Loucy (cell line): ENCODE measurements around the gene MMUT.
"Not testable (repeated sequence)": the region's sequence is repeated elsewhere in the genome, so short reads cannot be mapped to it uniquely, and the experiment has no call there.

Experiments
- EZH2phosphoT487 ChIP-seq: fragments of 200-600 bp; IDR thresholded peaks from 2 replicates; pipeline ENCODE4 v1.6.1; 2018; ENCODE audit warnings: antibody characterized with exemption, mild to moderate bottlenecking, moderate library complexity, borderline replicate concordance
- TF ChIP-seq, protein P1 (sequence below): fragments of 200-600 bp; sonication (generic); conservative IDR thresholded peaks from 2 replicates; pipeline ENCODE4 v1.5.1; 2014; ENCODE audit warnings: mild to moderate bottlenecking, antibody characterized with exemption, low read length

DNA sequence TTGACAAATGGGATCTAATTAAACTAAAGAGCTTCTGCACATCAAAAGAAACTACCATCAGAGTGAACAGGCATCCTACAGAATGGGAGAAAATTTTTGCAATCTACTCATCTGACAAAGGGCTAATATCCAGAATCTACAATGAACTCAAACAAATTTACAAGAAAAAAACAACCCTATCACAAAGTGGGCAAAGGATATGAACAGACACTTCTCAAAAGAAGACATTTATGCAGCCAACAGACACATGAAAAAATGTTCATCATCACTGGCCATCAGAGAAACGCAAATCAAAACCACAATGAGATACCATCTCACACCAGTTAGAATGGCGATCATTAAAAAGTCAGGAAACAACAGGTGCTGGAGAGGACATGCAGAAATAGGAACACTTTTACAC lies 13.5 kb upstream of the MMUT start:
- TF ChIP-seq, protein P1, sequence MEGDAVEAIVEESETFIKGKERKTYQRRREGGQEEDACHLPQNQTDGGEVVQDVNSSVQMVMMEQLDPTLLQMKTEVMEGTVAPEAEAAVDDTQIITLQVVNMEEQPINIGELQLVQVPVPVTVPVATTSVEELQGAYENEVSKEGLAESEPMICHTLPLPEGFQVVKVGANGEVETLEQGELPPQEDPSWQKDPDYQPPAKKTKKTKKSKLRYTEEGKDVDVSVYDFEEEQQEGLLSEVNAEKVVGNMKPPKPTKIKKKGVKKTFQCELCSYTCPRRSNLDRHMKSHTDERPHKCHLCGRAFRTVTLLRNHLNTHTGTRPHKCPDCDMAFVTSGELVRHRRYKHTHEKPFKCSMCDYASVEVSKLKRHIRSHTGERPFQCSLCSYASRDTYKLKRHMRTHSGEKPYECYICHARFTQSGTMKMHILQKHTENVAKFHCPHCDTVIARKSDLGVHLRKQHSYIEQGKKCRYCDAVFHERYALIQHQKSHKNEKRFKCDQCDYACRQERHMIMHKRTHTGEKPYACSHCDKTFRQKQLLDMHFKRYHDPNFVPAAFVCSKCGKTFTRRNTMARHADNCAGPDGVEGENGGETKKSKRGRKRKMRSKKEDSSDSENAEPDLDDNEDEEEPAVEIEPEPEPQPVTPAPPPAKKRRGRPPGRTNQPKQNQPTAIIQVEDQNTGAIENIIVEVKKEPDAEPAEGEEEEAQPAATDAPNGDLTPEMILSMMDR = not testable (repeated sequence)
- TF ChIP-seq EZH2phosphoT487 = not testable (repeated sequence)
